ENCODE results near the gene GIMAP2. TPM values are rescaled to one million over a fixed set of nuclear protein-coding genes. Genes with fewer than 3 reads are reported as not detected.
A peak's percentile ranks its signal among the peaks of the same experiment; 100 is the strongest.

Gene GIMAP2
- total RNA-seq, 2 experiments from 2014 or later: 30.0 to 40.1 TPM

DNA sequence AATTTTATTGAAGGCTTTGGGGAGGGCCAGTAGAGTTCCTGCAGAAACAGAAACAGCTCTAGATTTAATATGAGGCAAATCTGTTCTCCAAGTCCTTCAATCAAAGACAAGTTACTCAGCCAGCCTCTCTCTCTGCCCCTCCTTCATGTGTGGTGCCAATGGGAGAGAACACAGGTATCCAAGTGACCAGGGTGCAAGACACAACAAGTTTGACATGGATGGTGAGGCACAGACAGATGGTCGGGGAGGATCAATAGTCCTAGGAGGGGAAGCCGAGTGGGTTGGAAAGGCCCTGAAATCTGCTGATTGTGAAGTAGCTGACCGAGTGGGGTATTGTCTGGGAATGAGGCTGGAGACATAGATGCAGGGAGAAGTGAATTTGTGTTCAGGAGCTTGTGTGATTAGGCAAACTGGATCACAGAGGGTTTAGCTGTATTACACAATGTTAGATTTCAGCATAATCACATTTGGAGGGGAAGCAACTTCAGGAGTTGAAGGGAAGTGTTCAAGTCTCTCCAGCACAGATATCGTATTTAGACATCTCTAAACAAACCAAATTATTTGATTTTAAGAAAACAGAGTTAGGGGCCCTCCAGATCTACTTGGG is 32.4 kb downstream of the GIMAP2 start:
- DNase-seq (no peak), ATAC-seq (no peak)
- POLR2A ChIA-PET: interaction anchor here (0.6 kb wide), 1 partner anchor 21 kb away, joined by 3 read pairs; no protein-coding TSS in a partner anchor

GRCh38 chr7:150719436-150719835 is 33.9 kb downstream of the GIMAP2 start:
- no peak for ATAC-seq
- POLR2A ChIA-PET: no interaction called here
- intact Hi-C loops (cut with DNase I, micrococcal nuclease): loop anchor here in 1 of 2 experiments (5.0 kb wide), 2 partner anchors 52 to 97 kb away; no protein-coding TSS in a partner anchor

More for the DNA sequence above, 32.4 kb downstream of the GIMAP2 start:
- Mint-ChIP-seq H3K4me3 (peak overlapping the region; percentile 95), H3K27ac (peak overlapping the region; percentile 99), H3K27me3 (no peaks in the 10 kb centered on the region), H3K36me3 (ENCODE audit: low read depth) (peaks cover 62% of the 10 kb centered on the region), H3K4me1 (peaks cover 61% of the 10 kb centered on the region), H3K9me3 (ENCODE audit: low read depth) (peaks cover 13% of the 10 kb centered on the region)
- CTCF ChIA-PET: interaction anchor here (1.6 to 5.7 kb wide), 4 partner anchors 9 to 270 kb away, joined by 5 to 51 read pairs (median 14); partner anchors contain the start of gene GIMAP8
- intact Hi-C loops (cut with DNase I, micrococcal nuclease): loop anchor here in 1 of 2 experiments (2.0 to 5.0 kb wide), 3 partner anchors 15 to 96 kb away; no protein-coding TSS in a partner anchor

GRCh38 chr7:150719960-150720891 is 34.7 kb downstream of the GIMAP2 start:
- no peak overlapping the region for H3K4me3 Mint-ChIP-seq
- peaks cover 58% of the 10 kb centered on the region for H3K4me1 Mint-ChIP-seq
- intact Hi-C loops (cut with DNase I, micrococcal nuclease): loop anchor here in 1 of 2 experiments (5.0 kb wide), 2 partner anchors 53 to 98 kb away; no protein-coding TSS in a partner anchor
- ATAC-seq (no peak), DNase-seq (no peak)
- H3K27me3 Mint-ChIP-seq: no peaks in the 10 kb centered on the region
- peaks cover 11% of the 10 kb centered on the region for H3K9me3 Mint-ChIP-seq (ENCODE audit: low read depth)
- ChIA-PET POLR2A (no interaction called here), CTCF (interaction anchor here (0.7 to 5.7 kb wide), 4 partner anchors 11 to 1668 kb away, joined by 3 to 51 read pairs (median 4); no protein-coding TSS in a partner anchor)
- H3K36me3 Mint-ChIP-seq (ENCODE audit: low read depth): peaks cover 72% of the 10 kb centered on the region
- H3K27ac Mint-ChIP-seq: no peak overlapping the region

More at GRCh38 chr7:150719436-150719835, 33.9 kb downstream of the GIMAP2 start:
- peaks cover 65% of the 10 kb centered on the region for H3K36me3 Mint-ChIP-seq (ENCODE audit: low read depth)
- H3K4me3 Mint-ChIP-seq: no peak overlapping the region
- no peaks in the 10 kb centered on the region for H3K27me3 Mint-ChIP-seq
- H3K27ac Mint-ChIP-seq: peak overlapping the region; percentile 99
- H3K9me3 Mint-ChIP-seq (ENCODE audit: low read depth): peaks cover 7% of the 10 kb centered on the region
- no peak for DNase-seq
- H3K4me1 Mint-ChIP-seq: peaks cover 66% of the 10 kb centered on the region
- CTCF ChIA-PET: interaction anchor here (0.7 to 5.7 kb wide), 3 partner anchors 11 to 59 kb away, joined by 4 to 51 read pairs (median 4); no protein-coding TSS in a partner anchor

- CTCF ChIA-PET: interaction anchor here (2.3 kb wide), 1 partner anchor 10 kb away, joined by 6 read pairs; no protein-coding TSS in a partner anchor
- intact Hi-C loops (cut with DNase I, micrococcal nuclease): no loop called here
- H3K27ac Mint-ChIP-seq: peak overlapping the region; percentile 52
- H3K9me3 Mint-ChIP-seq (ENCODE audit: low read depth): peaks cover 21% of the 10 kb centered on the region
- no peak overlapping the region for H3K4me3 Mint-ChIP-seq
- H3K27me3 Mint-ChIP-seq: no peaks in the 10 kb centered on the region
- ATAC-seq (no peak), DNase-seq (no peak)
- POLR2A ChIA-PET: no interaction called here
- peaks cover 48% of the 10 kb centered on the region for H3K4me1 Mint-ChIP-seq
- peaks cover 80% of the 10 kb centered on the region for H3K36me3 Mint-ChIP-seq (ENCODE audit: low read depth)
Observed at GRCh38 chr7:150721970-150722373, 36.5 kb downstream of the GIMAP2 start.

GRCh38 chr7:150722431-150722931 is 37.0 kb downstream of the GIMAP2 start:
- Mint-ChIP-seq H3K4me3 (no peak overlapping the region), H3K27me3 (no peaks in the 10 kb centered on the region), H3K4me1 (peaks cover 48% of the 10 kb centered on the region), H3K27ac (no peak overlapping the region), H3K9me3 (ENCODE audit: low read depth) (peaks cover 26% of the 10 kb centered on the region), H3K36me3 (ENCODE audit: low read depth) (peaks cover 84% of the 10 kb centered on the region)
- DNase-seq (no peak), ATAC-seq (no peak)
- ChIA-PET POLR2A (no interaction called here), CTCF (interaction anchor here (0.5 to 2.3 kb wide), 7 partner anchors 10 to 250 kb away, joined by 3 to 6 read pairs (median 3); no protein-coding TSS in a partner anchor)
- intact Hi-C loops (cut with DNase I, micrococcal nuclease): no loop called here

- Mint-ChIP-seq H3K9me3 (ENCODE audit: low read depth) (peaks cover 36% of the 10 kb centered on the region), H3K27me3 (no peaks in the 10 kb centered on the region), H3K27ac (no peak overlapping the region), H3K36me3 (ENCODE audit: low read depth) (peaks cover 89% of the 10 kb centered on the region), H3K4me1 (peaks cover 45% of the 10 kb centered on the region), H3K4me3 (no peak overlapping the region)
- intact Hi-C loops (cut with DNase I, micrococcal nuclease): no loop called here
- ATAC-seq: no peak
- no peak for DNase-seq
- CTCF ChIA-PET: interaction anchor here (1.0 to 2.3 kb wide), 6 partner anchors 9 to 242 kb away, joined by 3 to 6 read pairs (median 4); no protein-coding TSS in a partner anchor
- POLR2A ChIA-PET: no interaction called here
Observed at GRCh38 chr7:150723467-150723866, 38.0 kb downstream of the GIMAP2 start.

DNA sequence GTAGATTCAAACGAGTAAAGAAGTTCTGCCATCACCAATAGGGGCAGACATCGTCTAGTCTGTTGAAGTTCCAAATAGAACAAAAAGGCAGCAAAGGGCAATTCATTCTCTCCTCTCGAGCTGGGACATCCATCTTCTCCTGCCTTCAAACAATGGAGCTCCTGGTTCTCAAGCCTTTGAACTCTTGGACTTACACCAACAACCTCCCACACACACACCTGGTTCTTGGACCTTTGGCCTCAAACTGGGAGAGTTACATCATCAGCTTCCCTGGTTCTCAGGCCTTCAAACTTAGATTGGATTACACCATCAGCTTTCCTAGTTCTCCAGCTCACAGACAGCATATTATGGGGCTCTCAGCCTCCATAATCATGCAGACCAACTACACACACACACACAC is 41.9 kb downstream of the GIMAP2 start:
- Mint-ChIP-seq H3K27ac (no peak overlapping the region), H3K4me3 (no peak overlapping the region), H3K9me3 (ENCODE audit: low read depth) (peaks cover 36% of the 10 kb centered on the region), H3K27me3 (no peaks in the 10 kb centered on the region), H3K4me1 (peaks cover 43% of the 10 kb centered on the region), H3K36me3 (ENCODE audit: low read depth) (peaks cover 62% of the 10 kb centered on the region)
- CTCF ChIA-PET: interaction anchor here (0.7 to 1.5 kb wide), 4 partner anchors 9 to 25 kb away, joined by 3 to 5 read pairs (median 4); partner anchors contain the start of genes GIMAP1 and GIMAP5
- intact Hi-C loops (cut with DNase I, micrococcal nuclease): no loop called here
- ATAC-seq: no peak
- POLR2A ChIA-PET: no interaction called here
- DNase-seq: no peak

DNA sequence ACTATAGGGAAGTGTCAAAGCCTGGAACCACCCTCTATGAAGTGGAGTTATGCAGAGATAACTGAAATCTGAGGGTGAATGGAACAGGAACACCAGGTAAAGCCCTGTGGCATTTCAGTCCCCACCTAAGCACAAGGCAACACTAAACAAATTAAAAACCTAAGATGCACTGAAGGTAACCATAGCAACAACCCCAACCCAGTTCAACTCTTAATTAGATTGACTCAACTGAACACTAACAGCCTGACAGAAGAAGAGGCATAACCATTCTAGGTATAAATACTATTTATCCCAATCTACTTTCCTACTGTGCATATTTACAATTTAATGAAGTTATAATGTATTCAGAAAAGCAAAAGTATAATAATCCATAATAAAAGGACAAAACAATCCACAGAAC is 42.5 kb downstream of the GIMAP2 start:
- ChIA-PET POLR2A (no interaction called here), CTCF (interaction anchor here (1.0 to 5.3 kb wide), 3 partner anchors 10 to 12 kb away, joined by 5 to 51 read pairs (median 5); partner anchors contain the start of gene GIMAP1)
- Mint-ChIP-seq H3K27ac (peak overlapping the region; percentile 23), H3K36me3 (ENCODE audit: low read depth) (peaks cover 56% of the 10 kb centered on the region), H3K4me1 (peaks cover 43% of the 10 kb centered on the region), H3K9me3 (ENCODE audit: low read depth) (peaks cover 36% of the 10 kb centered on the region), H3K27me3 (no peaks in the 10 kb centered on the region), H3K4me3 (no peak overlapping the region)
- intact Hi-C loops (cut with DNase I, micrococcal nuclease): no loop called here
- ATAC-seq (no peak), DNase-seq (no peak)

GRCh38 chr7:150728609-150729008 is 43.1 kb downstream of the GIMAP2 start:
- H3K36me3 Mint-ChIP-seq (ENCODE audit: low read depth): peaks cover 50% of the 10 kb centered on the region
- DNase-seq: no peak
- CTCF ChIA-PET: interaction anchor here (0.6 to 5.3 kb wide), 3 partner anchors 11 to 79 kb away, joined by 3 to 51 read pairs (median 3); partner anchors contain the start of gene GIMAP1
- intact Hi-C loops (cut with DNase I, micrococcal nuclease): no loop called here
- peaks cover 45% of the 10 kb centered on the region for H3K4me1 Mint-ChIP-seq
- H3K4me3 Mint-ChIP-seq: no peak overlapping the region
- no peaks in the 10 kb centered on the region for H3K27me3 Mint-ChIP-seq
- H3K9me3 Mint-ChIP-seq (ENCODE audit: low read depth): peaks cover 36% of the 10 kb centered on the region
- POLR2A ChIA-PET: no interaction called here
- ATAC-seq: no peak
- H3K27ac Mint-ChIP-seq: no peak overlapping the region

- no peaks in the 10 kb centered on the region for H3K27me3 Mint-ChIP-seq
- peak overlapping the region; percentile 26 for H3K4me3 Mint-ChIP-seq
- peak overlapping the region; percentile 98 for H3K27ac Mint-ChIP-seq
- DNase-seq: peak; percentile 57
- ChIA-PET CTCF (interaction anchor here (0.6 to 5.3 kb wide), 9 partner anchors 9 to 283 kb away, joined by 3 to 51 read pairs (median 3); partner anchors contain the start of genes GIMAP1 and GIMAP8), POLR2A (interaction anchor here (0.6 to 1.2 kb wide), 3 partner anchors 16 to 71 kb away, joined by 4 to 5 read pairs (median 4); partner anchors contain the start of gene GIMAP1)
- intact Hi-C loops (cut with DNase I, micrococcal nuclease): loop anchor here (1.0 to 5.0 kb wide), 8 partner anchors 15 to 1110 kb away; partner anchors contain the start of genes GIMAP1 (in 1 of the 2), GIMAP2 (in 1 of the 2) and GIMAP7 (in 1 of the 2)
- peaks cover 20% of the 10 kb centered on the region for H3K9me3 Mint-ChIP-seq (ENCODE audit: low read depth)
- H3K36me3 Mint-ChIP-seq (ENCODE audit: low read depth): peaks cover 25% of the 10 kb centered on the region
- ATAC-seq: peak; percentile 54
- peaks cover 74% of the 10 kb centered on the region for H3K4me1 Mint-ChIP-seq
Observed at GRCh38 chr7:150731916-150732315, 46.4 kb downstream of the GIMAP2 start.

Data from activated CD4-positive, alpha-beta T cell treated with anti-CD3 and anti-CD28 coated beads for 36 hours (primary cell).